Glutamatergic neuron (in vitro differentiated cells): Measurements from ENCODE around the gene LYPD6B. TPM values are rescaled to one million over a fixed set of nuclear protein-coding genes. Genes with fewer than 3 reads are reported as not detected.

Source experiments
- DNase-seq: peaks from one replicate; pipeline ENCODE4 v3.0.0; 2022
- H3K27ac Mint-ChIP-seq: one replicate; pipeline ENCODE4 v1.8.0; 2020; ENCODE audit warnings: mild to moderate bottlenecking, mixed read lengths, inconsistent platforms; ENCODE audit not compliant: unreplicated experiment
- H3K27me3 Mint-ChIP-seq: one replicate; pipeline ENCODE4 v1.8.0; 2020; ENCODE audit warnings: mild to moderate bottlenecking, moderate library complexity, mixed read lengths, inconsistent platforms; ENCODE audit not compliant: unreplicated experiment
- H3K36me3 Mint-ChIP-seq: one replicate; pipeline ENCODE4 v1.8.0; 2020; ENCODE audit warnings: mild to moderate bottlenecking, mixed read lengths, inconsistent platforms; ENCODE audit not compliant: unreplicated experiment
- H3K4me1 Mint-ChIP-seq: one replicate; pipeline ENCODE4 v1.8.0; 2020; ENCODE audit warnings: mild to moderate bottlenecking, low read depth, mixed read lengths, inconsistent platforms; ENCODE audit not compliant: unreplicated experiment
- H3K4me3 Mint-ChIP-seq: one replicate; pipeline ENCODE4 v1.8.0; 2020; ENCODE audit warnings: mild to moderate bottlenecking, mixed read lengths, inconsistent platforms; ENCODE audit not compliant: unreplicated experiment
- H3K9me3 Mint-ChIP-seq: one replicate; pipeline ENCODE4 v1.8.0; 2020; ENCODE audit warnings: mild to moderate bottlenecking, moderate library complexity, mixed read lengths, inconsistent platforms; ENCODE audit not compliant: unreplicated experiment
- total RNA-seq: library from RNA; stranded (reverse); fragmentation: NEBNext Ultra II Directional; extraction: Animal tissue kit (Norgen Biotek cat#: 25700); gene quantifications from one replicate; pipeline ENCODE4 v1.2.1, GENCODE V29; 2021; ENCODE audit not compliant: unreplicated experiment
- TF ChIP-seq, protein P1 (sequence below): fragments of 200-600 bp; sonication (generic); IDR thresholded peaks from one replicate; pipeline ENCODE4 v1.5.0; 2021; ENCODE audit not compliant: partially characterized antibody, unreplicated experiment

The LYPD6B gene
- total RNA-seq, 1 donor from 2014 or later: 0.69 TPM

- peaks cover 21% of the 10 kb centered on the region for H3K4me1 Mint-ChIP-seq
- TF ChIP-seq, protein P1, sequence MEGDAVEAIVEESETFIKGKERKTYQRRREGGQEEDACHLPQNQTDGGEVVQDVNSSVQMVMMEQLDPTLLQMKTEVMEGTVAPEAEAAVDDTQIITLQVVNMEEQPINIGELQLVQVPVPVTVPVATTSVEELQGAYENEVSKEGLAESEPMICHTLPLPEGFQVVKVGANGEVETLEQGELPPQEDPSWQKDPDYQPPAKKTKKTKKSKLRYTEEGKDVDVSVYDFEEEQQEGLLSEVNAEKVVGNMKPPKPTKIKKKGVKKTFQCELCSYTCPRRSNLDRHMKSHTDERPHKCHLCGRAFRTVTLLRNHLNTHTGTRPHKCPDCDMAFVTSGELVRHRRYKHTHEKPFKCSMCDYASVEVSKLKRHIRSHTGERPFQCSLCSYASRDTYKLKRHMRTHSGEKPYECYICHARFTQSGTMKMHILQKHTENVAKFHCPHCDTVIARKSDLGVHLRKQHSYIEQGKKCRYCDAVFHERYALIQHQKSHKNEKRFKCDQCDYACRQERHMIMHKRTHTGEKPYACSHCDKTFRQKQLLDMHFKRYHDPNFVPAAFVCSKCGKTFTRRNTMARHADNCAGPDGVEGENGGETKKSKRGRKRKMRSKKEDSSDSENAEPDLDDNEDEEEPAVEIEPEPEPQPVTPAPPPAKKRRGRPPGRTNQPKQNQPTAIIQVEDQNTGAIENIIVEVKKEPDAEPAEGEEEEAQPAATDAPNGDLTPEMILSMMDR: no peak
- no peak overlapping the region for H3K27ac Mint-ChIP-seq
- no peak for DNase-seq
- H3K27me3 Mint-ChIP-seq: peaks cover 3% of the 10 kb centered on the region
- H3K4me3 Mint-ChIP-seq: no peak overlapping the region
- H3K36me3 Mint-ChIP-seq: peaks cover 6% of the 10 kb centered on the region
- H3K9me3 Mint-ChIP-seq: peaks cover 5% of the 10 kb centered on the region
These were observed 123.2 kb downstream of the LYPD6B start for GRCh38 chr2:149161481-149162225.

GRCh38 chr2:149164296-149164695 lies 125.8 kb downstream of the LYPD6B start:
- TF ChIP-seq, protein P1: no peak
- Mint-ChIP-seq H3K27ac (no peak overlapping the region), H3K4me1 (peaks cover 23% of the 10 kb centered on the region), H3K27me3 (peaks cover 4% of the 10 kb centered on the region), H3K9me3 (peaks cover 4% of the 10 kb centered on the region), H3K4me3 (no peak overlapping the region), H3K36me3 (peaks cover 6% of the 10 kb centered on the region)
- no peak for DNase-seq

DNA sequence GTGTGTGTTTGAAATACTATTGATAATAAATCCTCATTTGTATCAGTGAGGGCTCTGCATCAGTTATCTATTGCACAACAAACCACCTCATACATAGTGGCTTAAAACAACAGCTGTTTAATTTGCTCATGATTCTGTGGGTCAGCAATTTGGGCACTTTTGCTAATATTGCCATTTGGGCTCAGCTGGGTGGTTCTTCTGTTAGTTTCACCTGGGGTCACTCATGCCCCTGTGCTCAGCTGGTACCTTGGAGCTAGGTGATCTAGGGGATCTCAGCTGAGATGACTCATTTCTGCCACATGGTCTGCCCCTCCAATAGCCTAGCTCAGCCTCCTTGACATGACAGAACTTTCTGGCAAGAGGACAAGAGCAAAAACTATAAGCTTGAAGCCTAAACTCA lies 126.3 kb downstream of the LYPD6B start:
- no peak overlapping the region for H3K4me3 Mint-ChIP-seq
- no peak overlapping the region for H3K27ac Mint-ChIP-seq
- H3K4me1 Mint-ChIP-seq: peaks cover 27% of the 10 kb centered on the region
- H3K36me3 Mint-ChIP-seq: peaks cover 6% of the 10 kb centered on the region
- TF ChIP-seq, protein P1: no peak
- H3K27me3 Mint-ChIP-seq: peaks cover 1% of the 10 kb centered on the region
- DNase-seq: no peak
- H3K9me3 Mint-ChIP-seq: peaks cover 6% of the 10 kb centered on the region

GRCh38 chr2:149167001-149167780 lies 128.7 kb downstream of the LYPD6B start:
- H3K36me3 Mint-ChIP-seq: peaks cover 11% of the 10 kb centered on the region
- peaks cover 13% of the 10 kb centered on the region for H3K9me3 Mint-ChIP-seq
- H3K4me1 Mint-ChIP-seq: peaks cover 34% of the 10 kb centered on the region
- TF ChIP-seq, protein P1: no peak
- no peak for DNase-seq
- H3K27ac Mint-ChIP-seq: no peak overlapping the region
- no peak overlapping the region for H3K4me3 Mint-ChIP-seq
- H3K27me3 Mint-ChIP-seq: peaks cover 6% of the 10 kb centered on the region

GRCh38 chr2:149167941-149168340 lies 129.4 kb downstream of the LYPD6B start:
- Mint-ChIP-seq H3K4me1 (peaks cover 34% of the 10 kb centered on the region), H3K27ac (peak overlapping the region; percentile 68), H3K36me3 (peaks cover 11% of the 10 kb centered on the region), H3K4me3 (no peak overlapping the region), H3K27me3 (peaks cover 6% of the 10 kb centered on the region), H3K9me3 (peaks cover 13% of the 10 kb centered on the region)
- TF ChIP-seq, protein P1: no peak
- DNase-seq: no peak
